Liver (tissue), 9 donors: ENCODE measurements around the gene ZDHHC14. TPM values are rescaled to one million over a fixed set of nuclear protein-coding genes. Genes with fewer than 3 reads are reported as not detected.

Source experiments
- DNase-seq: peaks from one replicate; pipeline ENCODE4 v3.0.0-alpha.2; 2017; ENCODE audit warnings: low spot score
- H3K27ac ChIP-seq, 2 donors: one replicate each; pipeline ENCODE4 v1.7.0; 2013; ENCODE audit warnings: inconsistent platforms in 2 of 2, low read length in 2 of 2, control low read depth in 1 of 2, low read depth in 1 of 2, mild to moderate bottlenecking in 1 of 2
- H3K27me3 ChIP-seq, 4 donors: one replicate each; pipeline versions ENCODE4 v1.6.1 to v1.7.0; 2013; ENCODE audit warnings: low read length in 3 of 4, inconsistent platforms in 1 of 4, mild to moderate bottlenecking in 1 of 4, moderate library complexity in 1 of 4; ENCODE audit not compliant: control insufficient read depth in 4 of 4, insufficient read depth in 4 of 4
- H3K36me3 ChIP-seq, 4 donors: one replicate each; pipeline versions ENCODE4 v1.6.1 to v1.7.0; 2013; ENCODE audit warnings: low read length in 3 of 4, mild to moderate bottlenecking in 3 of 4, low read depth in 1 of 4, moderate library complexity in 1 of 4; ENCODE audit not compliant: control insufficient read depth in 4 of 4, insufficient read depth in 3 of 4
- H3K4me1 ChIP-seq, 4 donors: one replicate each; pipeline versions ENCODE4 v1.6.1 to v1.7.0; 2013; ENCODE audit warnings: low read length in 3 of 4, mild to moderate bottlenecking in 3 of 4, moderate library complexity in 1 of 4; ENCODE audit not compliant: control insufficient read depth in 4 of 4, insufficient read depth in 4 of 4
- H3K4me3 ChIP-seq, 3 donors: one replicate each; pipeline versions ENCODE4 v1.6.1 to v1.7.0; 2013; ENCODE audit warnings: low read length in 3 of 3, control low read depth in 1 of 3, low read depth in 1 of 3, mild to moderate bottlenecking in 1 of 3
- H3K9ac ChIP-seq, 2 donors: one replicate each; pipeline ENCODE4 v1.7.0; 2013; ENCODE audit warnings: low read length in 2 of 2, mild to moderate bottlenecking in 2 of 2, moderate library complexity in 2 of 2, control low read depth in 1 of 2, low read depth in 1 of 2
- H3K9me3 ChIP-seq, 4 donors: one replicate each; pipeline versions ENCODE4 v1.6.1 to v1.7.0; 2013; ENCODE audit warnings: low read length in 3 of 4; ENCODE audit not compliant: control insufficient read depth in 4 of 4
- ATF3 ChIP-seq: IDR thresholded peaks from 2 replicates; pipeline ENCODE4 v1.6.1; 2016; ENCODE audit warnings: antibody characterized with exemption
- FOXA1 ChIP-seq: IDR thresholded peaks from 2 replicates; pipeline ENCODE4 v1.6.1; 2016; ENCODE audit warnings: antibody characterized with exemption
- GABPA ChIP-seq, 2 donors: IDR thresholded peaks in 1 of 2; conservative IDR thresholded peaks in 1 of 2; 2 replicates each; pipeline ENCODE4 v1.6.1; 2016; ENCODE audit warnings: antibody characterized with exemption in 2 of 2, mild to moderate bottlenecking in 1 of 2, moderate library complexity in 1 of 2
- HNF4A ChIP-seq, 2 donors: conservative IDR thresholded peaks; 2 replicates each; pipeline ENCODE4 v1.6.1; 2016; ENCODE audit warnings: antibody characterized with exemption in 2 of 2, mild to moderate bottlenecking in 2 of 2
- HNF4G ChIP-seq: IDR thresholded peaks from 2 replicates; pipeline ENCODE4 v1.6.1; 2016; ENCODE audit warnings: antibody characterized with exemption
- JUND ChIP-seq, 2 donors: IDR thresholded peaks; 2 replicates each; pipeline ENCODE4 v1.6.1; 2016; ENCODE audit warnings: antibody characterized with exemption in 2 of 2
- MAX ChIP-seq: IDR thresholded peaks from 2 replicates; pipeline ENCODE4 v1.6.1; 2016; ENCODE audit warnings: antibody characterized with exemption
- NR2F2 ChIP-seq: IDR thresholded peaks from 2 replicates; pipeline ENCODE4 v1.6.1; 2016; ENCODE audit warnings: antibody characterized with exemption
- RAD21 ChIP-seq, 2 donors: IDR thresholded peaks; 2 replicates each; pipeline ENCODE4 v1.6.1; 2016; ENCODE audit warnings: antibody characterized with exemption in 2 of 2, mild to moderate bottlenecking in 2 of 2
- RXRA ChIP-seq, 2 donors: IDR thresholded peaks; 2 replicates each; pipeline ENCODE4 v1.6.1; 2017 to 2018; ENCODE audit warnings: antibody characterized with exemption in 2 of 2, mild to moderate bottlenecking in 1 of 2
- TAF1 ChIP-seq: conservative IDR thresholded peaks from 2 replicates; pipeline ENCODE4 v1.6.1; 2016; ENCODE audit warnings: antibody characterized with exemption, mild to moderate bottlenecking
- YY1 ChIP-seq: IDR thresholded peaks from 2 replicates; pipeline ENCODE4 v1.6.1; 2016; ENCODE audit warnings: antibody characterized with exemption, mild to moderate bottlenecking
- ZBTB33 ChIP-seq: IDR thresholded peaks from 2 replicates; pipeline ENCODE4 v1.6.1; 2016; ENCODE audit warnings: antibody characterized with exemption
- WGBS: extraction: QIAGEN DNeasy Blood & Tissue Kit; methylation state at CpG from one replicate; pipeline ENCODE4 v1.1.7; 2013; 5-methylcytosine and 5-hydroxymethylcytosine counted together
- polyA plus RNA-seq, 2 donors: library from polyadenylated mRNA; stranded (reverse) in 1 of 2; unstranded in 1 of 2; fragments of 200-250 nt in 1 of 2; fragments of >200 nt in 1 of 2; fragmentation: Nextera tagmentation in 1 of 2; extraction: Ambion mirVana in 1 of 2; gene quantifications; one replicate each; pipeline versions ENCODE4 v1.2.1 to v1.2.3, GENCODE V29; 2013 to 2015
- total RNA-seq, 2 donors: library from RNA; depleted of rRNA; stranded (reverse); fragments of >200 nt; gene quantifications; one replicate each; pipeline ENCODE4 v1.2.3, GENCODE V29; 2014
- donor health status: healthy.
- donor health status: healthy.
- donor health status: healthy.
- donor health status: healthy.
- donor health status: healthy.

ZDHHC14 gene
- total and polyA plus RNA-seq, 4 donors, result 4.4 to 11.7 (median 8.4) TPM

GRCh38 chr6:157505912-157506491, 125.0 kb downstream of the ZDHHC14 start:
- no peak for DNase-seq
- 97% methylated on average over 3 of the region's 3 CpGs for WGBS
- peak overlapping the region in 1 of 3 donors; percentile 73 for H3K4me3 ChIP-seq
- H3K27ac ChIP-seq, result no peak overlapping the region
- H3K9ac ChIP-seq, result no peak overlapping the region
- TF ChIP-seq HNF4A (conservative IDR thresholded peaks at IDR 0.05) (no peak), FOXA1 (no peak), ZBTB33 (no peak), HNF4G (no peak), ATF3 (no peak), TAF1 (no peak)
- no peaks in the 10 kb centered on the region for H3K4me1 ChIP-seq
- H3K36me3 ChIP-seq, result no peaks in the 10 kb centered on the region
- peaks cover 3 to 11% (median 6%) of the 10 kb centered on the region in 4 donors for H3K9me3 ChIP-seq
- no peaks in the 10 kb centered on the region for H3K27me3 ChIP-seq

- TF ChIP-seq GABPA (IDR thresholded peaks at IDR 0.05 in 1 of 2, conservative IDR thresholded peaks at IDR 0.05 in 1 of 2), result no peak
- TF ChIP-seq RAD21 (IDR thresholded peaks at IDR 0.05), result no peak
- no peak for DNase-seq
- H3K27me3 ChIP-seq, result no peaks in the 10 kb centered on the region
- no peak overlapping the region for H3K27ac ChIP-seq
- no peak overlapping the region for H3K4me3 ChIP-seq
- WGBS, result 92% methylated on average over 24 of the region's 24 CpGs
- H3K9ac ChIP-seq, result no peak overlapping the region
- peaks cover 3 to 8% (median 5%) of the 10 kb centered on the region in 4 donors for H3K9me3 ChIP-seq
- no peaks in the 10 kb centered on the region for H3K36me3 ChIP-seq
- peaks cover 0 to 28% (median 6%) of the 10 kb centered on the region in 4 donors for H3K4me1 ChIP-seq
Observed at GRCh38 chr6:157510323-157511188, 129.6 kb downstream of the ZDHHC14 start.

GRCh38 chr6:157511682-157512381, 130.8 kb downstream of the ZDHHC14 start:
- no peaks in the 10 kb centered on the region for H3K27me3 ChIP-seq
- no peaks in the 10 kb centered on the region for H3K9me3 ChIP-seq
- no peak overlapping the region for H3K4me3 ChIP-seq
- no peak overlapping the region for H3K27ac ChIP-seq
- WGBS, result 97% methylated on average over 16 of the region's 16 CpGs
- H3K9ac ChIP-seq, result no peak overlapping the region
- no peak for TF ChIP-seq RXRA (IDR thresholded peaks at IDR 0.05)
- TF ChIP-seq ZBTB33, result no peak
- TF ChIP-seq MAX, result no peak
- TF ChIP-seq JUND (IDR thresholded peaks at IDR 0.05), result no peak
- TF ChIP-seq ATF3, result no peak
- TF ChIP-seq NR2F2, result no peak
- TF ChIP-seq HNF4G, result no peak
- no peak for TF ChIP-seq YY1
- no peak for TF ChIP-seq GABPA (IDR thresholded peaks at IDR 0.05 in 1 of 2, conservative IDR thresholded peaks at IDR 0.05 in 1 of 2)
- TF ChIP-seq TAF1, result no peak
- TF ChIP-seq RAD21 (IDR thresholded peaks at IDR 0.05), result no peak
- no peak for DNase-seq
- H3K4me1 ChIP-seq, result peaks cover 0 to 29% (median 6%) of the 10 kb centered on the region in 4 donors
- H3K36me3 ChIP-seq, result no peaks in the 10 kb centered on the region
